ENCODE data around the gene RIMBP2. TPM values are rescaled to one million over a fixed set of nuclear protein-coding genes. Genes with fewer than 3 reads are reported as not detected.

Gene RIMBP2
- total RNA-seq, 2 donors from 2014 or later: 0.14 TPM; not detected in 1

DNA sequence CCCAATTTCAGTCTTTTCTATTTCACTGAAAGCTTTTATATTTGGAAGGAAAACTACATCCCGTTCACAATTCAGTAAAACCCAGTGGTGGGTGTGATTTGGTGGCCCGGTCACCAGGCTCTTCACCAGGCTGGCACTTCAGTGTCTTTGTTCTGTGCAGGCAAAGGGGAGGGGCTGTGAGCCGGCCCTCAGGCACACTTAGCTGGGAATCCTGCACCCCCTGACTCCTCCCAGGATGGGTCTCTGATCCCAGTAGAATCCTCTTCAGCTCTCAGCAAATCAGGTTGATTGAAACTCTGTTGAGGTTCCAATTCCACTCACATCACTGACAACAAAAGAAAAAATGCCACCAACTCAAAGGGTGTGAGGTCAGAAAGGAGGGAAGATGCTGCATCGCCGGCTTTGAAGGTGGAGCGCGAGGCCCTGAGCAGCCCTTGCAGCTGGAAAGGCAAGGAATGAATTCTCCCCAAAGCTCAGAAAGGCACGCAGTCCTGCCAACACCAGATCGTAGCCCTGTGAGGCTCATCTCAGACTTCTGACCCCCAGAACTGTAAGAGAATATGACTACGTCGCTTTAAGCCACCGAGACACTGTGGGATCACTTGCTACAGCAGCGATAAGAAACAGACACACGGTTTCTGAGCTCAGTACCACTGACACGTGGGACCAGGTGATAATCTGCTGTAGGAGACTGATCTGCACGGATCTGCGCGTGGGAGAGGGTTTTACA lies 211.8 kb downstream of the RIMBP2 start:
- peaks cover 2 to 4% of the 10 kb centered on the region in 2 donors for H3K9me3 Mint-ChIP-seq
- H3K4me3 Mint-ChIP-seq: no peak overlapping the region
- no peaks in the 10 kb centered on the region for H3K27me3 Mint-ChIP-seq (ENCODE audit: low read depth)
- no peaks in the 10 kb centered on the region for H3K4me1 Mint-ChIP-seq (ENCODE audit: low read depth)
- H3K27ac Mint-ChIP-seq: no peak overlapping the region
- DNase-seq (no peak), ATAC-seq (replicated peaks in 1 of 2) (no peak)
- H3K36me3 Mint-ChIP-seq (ENCODE audit: insufficient read depth in 2 of 2): peaks cover 0 to 1% of the 10 kb centered on the region in 2 donors

DNA sequence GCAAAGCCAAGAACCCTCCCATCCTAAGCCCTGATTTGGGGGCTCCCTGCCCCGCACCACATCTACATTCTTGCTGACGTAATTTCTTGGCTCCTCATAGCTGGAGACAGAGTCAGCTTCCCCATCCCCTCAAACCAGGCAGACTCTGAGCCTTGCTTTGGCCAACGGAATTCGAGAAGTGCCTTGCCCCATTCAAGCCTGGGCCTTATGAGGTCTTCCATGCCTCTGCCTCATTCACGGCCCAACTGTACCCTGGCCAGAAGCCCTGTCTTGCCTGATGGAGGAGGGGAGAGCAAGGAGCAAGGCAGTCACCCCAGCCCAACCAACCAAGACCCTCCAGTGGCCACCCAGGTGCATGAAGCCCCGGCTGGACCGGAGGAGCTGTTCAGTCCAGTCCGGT lies 214.3 kb downstream of the RIMBP2 start:
- DNase-seq (no peak), ATAC-seq (replicated peaks in 1 of 2) (no peak)
- peaks cover 2 to 10% of the 10 kb centered on the region in 2 donors for H3K9me3 Mint-ChIP-seq
- peaks cover 0 to 1% of the 10 kb centered on the region in 2 donors for H3K36me3 Mint-ChIP-seq (ENCODE audit: insufficient read depth in 2 of 2)
- H3K27ac Mint-ChIP-seq: no peak overlapping the region
- H3K4me3 Mint-ChIP-seq: no peak overlapping the region
- no peaks in the 10 kb centered on the region for H3K27me3 Mint-ChIP-seq (ENCODE audit: low read depth)
- H3K4me1 Mint-ChIP-seq (ENCODE audit: low read depth): no peaks in the 10 kb centered on the region

DNA sequence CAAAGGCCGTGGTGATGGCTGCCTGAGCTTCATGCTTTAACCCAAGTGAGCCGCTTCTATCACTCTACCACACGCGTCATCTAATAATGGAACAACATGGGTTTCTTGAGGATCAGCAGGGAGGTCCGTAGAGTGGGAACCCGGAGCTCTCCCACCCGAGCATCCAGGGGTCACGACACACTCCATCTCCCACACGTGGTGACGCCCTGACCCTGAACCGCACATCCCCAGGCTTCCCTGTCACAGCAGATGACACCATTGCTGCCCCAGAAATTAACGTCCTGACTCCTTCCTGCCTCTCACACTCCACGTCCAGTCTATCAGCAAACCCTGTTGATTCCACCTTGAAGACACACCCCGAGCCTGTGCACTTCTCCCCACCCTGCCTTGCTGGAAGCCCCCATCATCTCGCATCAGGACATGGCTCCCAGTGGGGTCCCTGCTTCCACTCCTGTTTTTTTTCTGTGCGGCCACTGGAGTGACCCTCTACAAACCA lies 215.2 kb downstream of the RIMBP2 start:
- no peak overlapping the region for H3K27ac Mint-ChIP-seq
- H3K4me3 Mint-ChIP-seq: no peak overlapping the region
- no peak for ATAC-seq (replicated peaks in 1 of 2)
- H3K27me3 Mint-ChIP-seq (ENCODE audit: low read depth): no peaks in the 10 kb centered on the region
- H3K4me1 Mint-ChIP-seq (ENCODE audit: low read depth): no peaks in the 10 kb centered on the region
- peaks cover 0 to 1% of the 10 kb centered on the region in 2 donors for H3K36me3 Mint-ChIP-seq (ENCODE audit: insufficient read depth in 2 of 2)
- DNase-seq: no peak
- H3K9me3 Mint-ChIP-seq: peaks cover 2 to 10% of the 10 kb centered on the region in 2 donors

DNA sequence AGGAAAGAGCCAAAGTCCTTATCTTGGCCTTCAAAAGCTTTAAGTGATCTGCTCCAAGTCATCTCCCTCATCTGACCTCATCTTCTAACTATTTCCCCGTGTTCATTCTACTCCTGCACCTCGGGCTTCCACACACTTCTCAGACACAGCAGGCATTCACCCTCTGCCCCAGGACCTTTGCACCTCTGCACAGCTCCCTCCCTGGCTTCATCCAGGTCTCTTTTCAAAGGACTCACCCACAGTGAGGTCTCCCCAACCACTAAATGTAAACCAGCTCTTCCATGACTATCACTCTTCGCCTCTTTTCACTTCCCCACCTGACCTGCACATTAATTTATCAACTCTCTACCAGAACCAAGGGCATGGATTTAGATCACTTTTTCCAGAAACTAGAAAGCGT lies 216.6 kb downstream of the RIMBP2 start:
- H3K4me1 Mint-ChIP-seq (ENCODE audit: low read depth): no peaks in the 10 kb centered on the region
- no peak overlapping the region for H3K4me3 Mint-ChIP-seq
- H3K27me3 Mint-ChIP-seq (ENCODE audit: low read depth): no peaks in the 10 kb centered on the region
- H3K9me3 Mint-ChIP-seq: peaks cover 2 to 10% of the 10 kb centered on the region in 2 donors
- DNase-seq (no peak), ATAC-seq (replicated peaks in 1 of 2) (no peak)
- no peak overlapping the region for H3K27ac Mint-ChIP-seq
- H3K36me3 Mint-ChIP-seq (ENCODE audit: insufficient read depth in 2 of 2): peaks cover 0 to 1% of the 10 kb centered on the region in 2 donors

DNA sequence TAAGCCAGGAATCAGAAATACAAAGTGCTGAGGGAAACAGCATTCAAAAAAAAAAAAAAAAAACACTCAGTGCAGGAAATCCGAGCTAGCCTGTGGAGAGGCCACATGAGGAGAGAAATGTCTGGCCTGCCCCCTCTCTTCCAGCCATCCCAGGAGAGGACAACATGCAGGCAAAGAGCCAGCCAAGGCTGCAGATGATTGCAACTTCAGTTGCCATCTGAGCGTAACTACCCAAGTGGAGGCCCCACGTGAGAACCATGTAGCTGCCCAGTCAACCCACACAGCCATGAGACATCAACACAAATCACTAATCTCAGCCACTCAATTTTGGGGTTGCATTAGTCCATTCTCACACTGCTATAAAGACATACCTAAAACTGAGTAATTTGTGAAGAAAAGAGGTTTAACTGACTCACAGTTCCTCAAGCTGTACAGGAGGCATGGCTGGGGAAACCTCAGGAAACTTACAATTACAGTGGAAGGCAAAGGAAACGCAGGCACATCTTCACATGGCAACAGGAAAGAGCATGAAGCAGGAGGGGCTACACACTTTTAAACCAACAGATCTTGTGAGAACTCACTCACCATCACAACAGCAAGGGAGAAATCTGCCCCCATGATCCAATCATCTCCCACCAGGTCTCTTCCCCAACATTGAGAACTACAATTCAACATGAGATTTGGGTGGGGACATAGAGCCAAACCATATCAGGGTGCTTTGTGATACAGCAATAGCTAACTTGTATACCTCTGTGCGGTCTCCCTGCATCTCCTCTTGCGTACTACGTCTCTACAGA lies 217.3 kb downstream of the RIMBP2 start:
- DNase-seq (no peak), ATAC-seq (replicated peaks in 1 of 2) (no peak)
- Mint-ChIP-seq H3K4me1 (ENCODE audit: low read depth) (no peaks in the 10 kb centered on the region), H3K27ac (no peak overlapping the region), H3K27me3 (ENCODE audit: low read depth) (no peaks in the 10 kb centered on the region), H3K36me3 (ENCODE audit: insufficient read depth in 2 of 2) (peaks cover 0 to 1% of the 10 kb centered on the region in 2 donors), H3K9me3 (peaks cover 2 to 10% of the 10 kb centered on the region in 2 donors), H3K4me3 (no peak overlapping the region)

DNA sequence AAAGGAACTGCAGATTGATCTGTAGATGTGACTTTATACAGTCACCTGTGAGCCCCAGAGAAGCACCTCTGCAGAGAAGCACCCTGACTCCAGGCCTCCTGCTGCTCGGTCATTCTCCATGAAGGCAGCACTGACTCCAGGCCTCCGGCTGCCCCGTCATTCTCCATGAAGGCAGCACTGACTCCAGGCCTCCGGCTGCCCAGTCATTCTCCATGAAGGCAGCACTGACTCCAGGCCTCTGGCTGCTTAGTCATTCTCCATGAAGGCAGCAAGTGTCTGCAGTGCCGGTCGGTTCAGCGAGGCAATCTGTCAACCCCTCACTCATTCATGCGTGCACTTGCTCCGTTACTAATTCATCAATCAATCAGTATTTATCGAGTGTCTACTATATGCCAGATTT lies 218.1 kb downstream of the RIMBP2 start:
- H3K36me3 Mint-ChIP-seq (ENCODE audit: insufficient read depth in 2 of 2): peaks cover 0 to 1% of the 10 kb centered on the region in 2 donors
- H3K4me1 Mint-ChIP-seq (ENCODE audit: low read depth): no peaks in the 10 kb centered on the region
- no peak overlapping the region for H3K27ac Mint-ChIP-seq
- peaks cover 2 to 10% of the 10 kb centered on the region in 2 donors for H3K9me3 Mint-ChIP-seq
- ATAC-seq (replicated peaks in 1 of 2): no peak
- H3K27me3 Mint-ChIP-seq (ENCODE audit: low read depth): no peaks in the 10 kb centered on the region
- no peak overlapping the region for H3K4me3 Mint-ChIP-seq
- no peak for DNase-seq

DNA sequence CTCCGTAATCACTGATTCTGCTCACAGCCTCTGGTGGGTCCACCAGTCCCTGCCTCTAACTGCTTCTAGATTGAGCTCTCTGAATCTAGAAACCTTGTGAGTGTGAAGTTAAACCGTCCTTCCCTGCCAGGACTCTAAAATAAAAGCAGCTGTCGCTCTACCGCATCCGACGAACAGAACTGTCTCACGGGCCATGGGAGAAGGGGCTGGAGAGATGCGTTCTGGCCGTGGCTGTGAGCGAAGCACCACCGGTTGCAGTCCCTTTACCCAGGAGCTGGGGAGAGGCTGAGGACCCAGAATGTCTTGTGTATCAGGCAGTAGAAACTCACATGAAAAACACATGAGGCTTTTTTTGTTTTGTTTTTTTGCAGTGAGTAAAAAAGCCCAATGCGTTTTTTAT lies 218.8 kb downstream of the RIMBP2 start:
- Mint-ChIP-seq H3K27me3 (ENCODE audit: low read depth) (no peaks in the 10 kb centered on the region), H3K4me1 (ENCODE audit: low read depth) (no peaks in the 10 kb centered on the region), H3K27ac (no peak overlapping the region), H3K4me3 (no peak overlapping the region), H3K36me3 (ENCODE audit: insufficient read depth in 2 of 2) (peaks cover 0 to 1% of the 10 kb centered on the region in 2 donors), H3K9me3 (peaks cover 2 to 10% of the 10 kb centered on the region in 2 donors)
- ATAC-seq (replicated peaks in 1 of 2) (no peak), DNase-seq (no peak)

DNA sequence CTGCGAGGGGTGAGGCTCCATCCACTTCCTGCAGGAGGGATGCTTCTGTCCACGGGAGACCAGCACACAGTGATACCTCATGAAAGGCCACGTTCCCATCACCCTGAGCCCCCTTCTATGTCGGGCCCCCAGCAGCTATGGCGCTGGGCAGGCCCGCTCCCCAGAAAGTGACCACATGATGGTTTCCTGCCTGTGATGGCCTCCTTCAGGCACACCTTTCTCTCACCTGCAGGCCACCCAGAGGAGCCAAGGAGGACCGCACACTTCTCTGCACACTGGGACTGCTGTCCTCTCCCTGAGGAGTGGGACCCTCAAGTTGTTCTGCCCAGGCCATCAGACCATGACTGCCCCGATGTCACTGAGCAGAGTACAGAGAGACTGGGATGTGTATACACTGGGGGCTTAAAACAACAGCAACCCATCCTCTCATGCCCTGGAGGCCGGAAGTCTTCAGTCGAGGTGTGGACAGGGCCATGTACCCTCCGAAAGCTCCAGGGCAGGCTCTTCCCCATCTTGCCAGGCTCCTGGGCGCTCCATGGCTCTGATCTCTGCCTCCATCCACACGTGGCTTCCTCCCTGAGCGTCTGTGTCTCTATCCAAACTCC lies 219.5 kb downstream of the RIMBP2 start:
- Mint-ChIP-seq H3K27me3 (ENCODE audit: low read depth) (no peaks in the 10 kb centered on the region), H3K4me3 (no peak overlapping the region), H3K9me3 (peaks cover 2 to 10% of the 10 kb centered on the region in 2 donors), H3K36me3 (ENCODE audit: insufficient read depth in 2 of 2) (peaks cover 0 to 1% of the 10 kb centered on the region in 2 donors), H3K4me1 (ENCODE audit: low read depth) (no peaks in the 10 kb centered on the region), H3K27ac (no peak overlapping the region)
- ATAC-seq (replicated peaks in 1 of 2) (no peak), DNase-seq (no peak)

DNA sequence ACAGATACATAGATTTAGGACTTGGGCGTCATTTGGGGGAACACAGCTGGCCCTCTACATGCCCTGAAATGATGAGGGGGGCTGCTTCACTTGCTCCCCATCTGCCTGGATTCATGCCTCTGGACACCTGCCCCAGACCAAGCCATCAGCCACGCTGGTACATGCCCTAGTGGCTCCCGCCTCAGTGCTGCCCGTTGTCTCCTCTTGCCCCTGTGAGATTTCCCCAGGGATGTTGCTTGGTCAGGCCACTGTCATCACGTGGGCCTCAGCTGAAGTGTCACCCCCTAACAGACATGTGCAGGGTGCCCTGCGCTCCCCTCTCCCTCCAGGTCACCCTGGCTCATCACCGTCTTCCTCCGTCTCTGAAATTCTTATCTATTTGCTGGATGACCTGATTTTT lies 220.9 kb downstream of the RIMBP2 start:
- Mint-ChIP-seq H3K27ac (no peak overlapping the region), H3K36me3 (ENCODE audit: insufficient read depth in 2 of 2) (no peaks in the 10 kb centered on the region)
- no peak for ATAC-seq (replicated peaks in 1 of 2)

DNA sequence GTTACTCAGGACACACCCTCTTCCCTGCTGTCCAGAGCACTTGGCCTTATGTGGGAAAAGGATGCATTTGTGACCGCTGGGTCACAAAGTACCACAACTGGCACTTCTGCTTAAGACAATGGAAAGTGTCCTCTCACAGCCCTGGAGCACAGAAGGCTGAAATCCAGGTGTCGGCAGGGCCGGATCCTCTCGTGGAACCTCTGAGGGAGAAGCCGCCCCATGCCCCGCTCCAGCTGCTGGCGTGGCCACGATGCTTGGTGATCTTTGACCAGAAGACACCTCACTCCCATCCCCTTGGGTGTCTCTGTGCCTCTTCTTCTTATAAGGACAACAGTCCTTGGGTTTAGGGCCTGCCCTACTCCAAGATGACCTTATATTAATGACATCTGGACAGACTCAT lies 221.4 kb downstream of the RIMBP2 start:
- ATAC-seq (replicated peaks in 1 of 2): no peak

More for the DNA sequence above, 220.9 kb downstream of the RIMBP2 start:
- H3K4me1 Mint-ChIP-seq (ENCODE audit: low read depth): no peaks in the 10 kb centered on the region
- no peaks in the 10 kb centered on the region for H3K27me3 Mint-ChIP-seq (ENCODE audit: low read depth)
- H3K9me3 Mint-ChIP-seq: peaks cover 2 to 10% of the 10 kb centered on the region in 2 donors
- H3K4me3 Mint-ChIP-seq: no peak overlapping the region
- DNase-seq: no peak

DNA sequence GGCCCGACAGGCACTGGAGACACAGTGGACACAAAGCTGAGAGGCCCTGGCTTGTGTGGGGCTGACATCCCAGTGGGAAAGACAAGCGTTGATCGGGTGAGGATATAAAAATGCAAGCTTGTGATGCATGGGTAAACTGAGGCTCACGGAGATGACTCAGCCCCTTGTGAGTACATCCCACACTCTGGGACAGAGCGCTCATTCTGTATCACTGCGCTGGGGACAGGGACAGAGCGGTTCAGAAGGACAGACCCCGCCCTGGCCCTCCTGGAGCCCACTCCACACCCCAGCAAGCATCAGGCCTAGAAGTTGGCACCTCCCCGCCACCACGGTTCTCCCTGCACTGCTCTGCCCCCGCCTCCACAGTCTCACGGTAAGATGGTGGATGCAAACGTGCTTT lies 222.1 kb downstream of the RIMBP2 start:
- Mint-ChIP-seq H3K4me1 (ENCODE audit: low read depth) (no peaks in the 10 kb centered on the region), H3K27me3 (ENCODE audit: low read depth) (no peaks in the 10 kb centered on the region), H3K27ac (no peak overlapping the region), H3K4me3 (no peak overlapping the region), H3K9me3 (peaks cover 0 to 5% of the 10 kb centered on the region in 2 donors), H3K36me3 (ENCODE audit: insufficient read depth in 2 of 2) (no peaks in the 10 kb centered on the region)
- ATAC-seq (replicated peaks in 1 of 2) (no peak), DNase-seq (no peak)

More for the DNA sequence above, 221.4 kb downstream of the RIMBP2 start:
- no peak overlapping the region for H3K4me3 Mint-ChIP-seq
- no peaks in the 10 kb centered on the region for H3K36me3 Mint-ChIP-seq (ENCODE audit: insufficient read depth in 2 of 2)
- peaks cover 2 to 10% of the 10 kb centered on the region in 2 donors for H3K9me3 Mint-ChIP-seq
- H3K27me3 Mint-ChIP-seq (ENCODE audit: low read depth): no peaks in the 10 kb centered on the region
- DNase-seq: no peak
- no peaks in the 10 kb centered on the region for H3K4me1 Mint-ChIP-seq (ENCODE audit: low read depth)
- H3K27ac Mint-ChIP-seq: no peak overlapping the region

DNA sequence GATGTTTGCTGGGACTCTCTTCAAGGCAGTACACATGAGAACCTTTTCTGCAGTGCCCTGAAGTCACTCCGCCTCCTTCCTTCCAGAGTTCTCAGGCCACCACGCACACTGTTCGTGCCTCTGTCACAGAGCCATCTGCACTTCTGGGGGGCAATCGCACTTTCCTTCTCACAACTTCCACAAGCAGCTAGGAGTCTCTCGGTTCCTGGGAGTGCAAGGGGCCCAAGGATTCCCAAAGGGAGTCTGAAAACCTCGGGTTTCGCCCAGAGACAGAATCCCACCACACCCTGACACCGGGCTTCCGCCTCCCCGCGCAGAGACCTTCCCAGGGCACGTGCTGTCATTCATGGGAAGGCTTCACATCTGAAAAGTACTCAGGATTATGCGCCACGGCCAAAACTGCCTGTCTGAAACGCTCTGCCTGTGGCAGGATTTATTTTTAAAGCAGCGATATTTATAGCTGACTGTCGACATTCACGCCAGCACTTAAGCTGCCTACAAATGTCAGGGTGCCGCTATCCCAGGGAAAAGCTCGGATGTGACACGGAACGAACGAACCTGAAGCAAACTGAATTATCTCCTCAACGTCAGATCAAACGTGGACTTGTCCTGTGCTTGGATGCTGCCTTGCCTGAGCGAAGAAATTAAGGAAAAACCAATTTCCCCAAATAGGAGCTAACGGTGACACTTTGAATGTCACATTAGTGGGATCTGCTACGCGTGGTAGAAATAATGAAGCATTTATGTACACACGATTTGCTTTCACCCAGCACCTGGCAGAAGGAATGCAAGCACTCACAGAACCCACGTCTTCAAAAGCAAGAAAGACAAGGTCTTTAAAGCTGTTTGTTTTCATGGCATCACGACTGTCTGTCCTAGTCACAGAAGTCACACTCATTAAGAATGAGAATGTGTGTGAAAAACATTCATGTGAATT lies 224.4 kb downstream of the RIMBP2 start:
- ATAC-seq (replicated peaks in 1 of 2) (no peak), DNase-seq (no peak)
- Mint-ChIP-seq H3K36me3 (ENCODE audit: insufficient read depth in 2 of 2) (no peaks in the 10 kb centered on the region), H3K27ac (no peak overlapping the region), H3K4me3 (no peak overlapping the region), H3K4me1 (ENCODE audit: low read depth) (no peaks in the 10 kb centered on the region), H3K9me3 (no peaks in the 10 kb centered on the region), H3K27me3 (ENCODE audit: low read depth) (no peaks in the 10 kb centered on the region)

All from activated T-cell treated with anti-CD3 and anti-CD28 coated beads, Interleukin-2, amount 50 U/mL, for 72 hours (primary cell).